Activated T-cell treated with anti-CD3 and anti-CD28 coated beads, Interleukin-2, amount 50 U/mL, for 4 hours (primary cell): ENCODE measurements around the gene KDM2A. TPM values are rescaled to one million over a fixed set of nuclear protein-coding genes. Genes with fewer than 3 reads are reported as not detected.
"Not testable (repeated sequence)": the region's sequence is repeated elsewhere in the genome, so short reads cannot be mapped to it uniquely, and the experiment has no call there.

Experiments
- ATAC-seq, 2 donors: fragments of 200-7000 bp; cut with Tn5 transposase; one replicate each; pipeline ENCODE4 v1.10.0; 2021
- DNase-seq: peaks from one replicate; pipeline ENCODE4 v3.0.0-alpha.2; 2020
- H3K27me3 Mint-ChIP-seq: one replicate; pipeline ENCODE4 v1.8.0; 2021; ENCODE audit warnings: low read depth, mixed read lengths
- H3K36me3 Mint-ChIP-seq: one replicate; pipeline ENCODE4 v1.8.0; 2022; ENCODE audit warnings: mixed read lengths; ENCODE audit not compliant: insufficient read depth
- H3K4me1 Mint-ChIP-seq: one replicate; pipeline ENCODE4 v1.8.0; 2021; ENCODE audit warnings: low read depth, mixed read lengths
- H3K4me3 Mint-ChIP-seq: one replicate; pipeline ENCODE4 v1.8.0; 2021; ENCODE audit warnings: mild to moderate bottlenecking, moderate library complexity, mixed read lengths
- H3K9me3 Mint-ChIP-seq: one replicate; pipeline ENCODE4 v1.8.0; 2021; ENCODE audit warnings: mixed read lengths
- total RNA-seq, 3 donors: library from RNA; stranded (reverse); gene quantifications; one replicate each; pipeline ENCODE4 v1.2.1, GENCODE V29; 2021

KDM2A gene
- total RNA-seq, 3 donors from 2014 or later = 94.2 to 114 (median 104) TPM

GRCh38 chr11:67126986-67127385 lies 7.9 kb downstream of the KDM2A start:
- Mint-ChIP-seq H3K4me1 (peaks cover 24% of the 10 kb centered on the region), H3K4me3 (no peak overlapping the region), H3K36me3 (peaks cover 12% of the 10 kb centered on the region), H3K9me3 (no peaks in the 10 kb centered on the region), H3K27me3 (no peaks in the 10 kb centered on the region)
- DNase-seq (no peak), ATAC-seq (no peak)

- H3K36me3 Mint-ChIP-seq = peaks cover 33% of the 10 kb centered on the region
- H3K4me3 Mint-ChIP-seq, DNase-seq, ATAC-seq, H3K27me3 Mint-ChIP-seq, H3K9me3 Mint-ChIP-seq: not testable (repeated sequence)
- H3K4me1 Mint-ChIP-seq = peaks cover 22% of the 10 kb centered on the region
Measured at GRCh38 chr11:67130861-67131260, 11.8 kb downstream of the KDM2A start.

- no peak overlapping the region for H3K4me3 Mint-ChIP-seq
- no peak for ATAC-seq
- no peaks in the 10 kb centered on the region for H3K9me3 Mint-ChIP-seq
- no peaks in the 10 kb centered on the region for H3K27me3 Mint-ChIP-seq
- H3K4me1 Mint-ChIP-seq = peaks cover 23% of the 10 kb centered on the region
- no peak for DNase-seq
- H3K36me3 Mint-ChIP-seq = peaks cover 37% of the 10 kb centered on the region
Measured at GRCh38 chr11:67136156-67136555, 17.1 kb downstream of the KDM2A start.

GRCh38 chr11:67138922-67139321 lies 19.9 kb downstream of the KDM2A start:
- Mint-ChIP-seq H3K4me3 (no peak overlapping the region), H3K9me3 (no peaks in the 10 kb centered on the region), H3K36me3 (peaks cover 29% of the 10 kb centered on the region), H3K27me3 (no peaks in the 10 kb centered on the region), H3K4me1 (peaks cover 17% of the 10 kb centered on the region)
- ATAC-seq = no peak
- DNase-seq = no peak

GRCh38 chr11:67146516-67147226 lies 27.6 kb downstream of the KDM2A start:
- no peak for DNase-seq
- peaks cover 16% of the 10 kb centered on the region for H3K36me3 Mint-ChIP-seq
- no peaks in the 10 kb centered on the region for H3K9me3 Mint-ChIP-seq
- H3K4me3 Mint-ChIP-seq = no peak overlapping the region
- peaks cover 5% of the 10 kb centered on the region for H3K4me1 Mint-ChIP-seq
- H3K27me3 Mint-ChIP-seq = no peaks in the 10 kb centered on the region
- ATAC-seq = no peak

- Mint-ChIP-seq H3K36me3 (peaks cover 6% of the 10 kb centered on the region), H3K27me3 (no peaks in the 10 kb centered on the region), H3K4me3 (no peak overlapping the region), H3K9me3 (no peaks in the 10 kb centered on the region), H3K4me1 (peaks cover 4% of the 10 kb centered on the region)
- ATAC-seq (no peak), DNase-seq (no peak)
Measured at GRCh38 chr11:67153971-67154370, 34.9 kb downstream of the KDM2A start.

GRCh38 chr11:67154726-67155125 lies 35.7 kb downstream of the KDM2A start:
- ATAC-seq (no peak), DNase-seq (no peak)
- Mint-ChIP-seq H3K36me3 (peaks cover 9% of the 10 kb centered on the region), H3K4me1 (peaks cover 12% of the 10 kb centered on the region), H3K9me3 (no peaks in the 10 kb centered on the region), H3K27me3 (no peaks in the 10 kb centered on the region), H3K4me3 (no peak overlapping the region)

GRCh38 chr11:67157691-67158090 lies 38.6 kb downstream of the KDM2A start:
- Mint-ChIP-seq H3K27me3 (no peaks in the 10 kb centered on the region), H3K9me3 (no peaks in the 10 kb centered on the region), H3K36me3 (peaks cover 8% of the 10 kb centered on the region), H3K4me3 (no peak overlapping the region), H3K4me1 (peaks cover 33% of the 10 kb centered on the region)
- ATAC-seq = no peak
- no peak for DNase-seq

GRCh38 chr11:67158221-67158620 lies 39.2 kb downstream of the KDM2A start:
- ATAC-seq (no peak), DNase-seq (no peak)
- peaks cover 11% of the 10 kb centered on the region for H3K36me3 Mint-ChIP-seq
- peaks cover 37% of the 10 kb centered on the region for H3K4me1 Mint-ChIP-seq
- H3K27me3 Mint-ChIP-seq = no peaks in the 10 kb centered on the region
- no peaks in the 10 kb centered on the region for H3K9me3 Mint-ChIP-seq
- H3K4me3 Mint-ChIP-seq = no peak overlapping the region

GRCh38 chr11:67160045-67160444 lies 41.0 kb downstream of the KDM2A start:
- no peaks in the 10 kb centered on the region for H3K27me3 Mint-ChIP-seq
- peaks cover 42% of the 10 kb centered on the region for H3K4me1 Mint-ChIP-seq
- no peak overlapping the region for H3K4me3 Mint-ChIP-seq
- ATAC-seq (no peak), DNase-seq (no peak)
- no peaks in the 10 kb centered on the region for H3K9me3 Mint-ChIP-seq
- H3K36me3 Mint-ChIP-seq = peaks cover 13% of the 10 kb centered on the region

- Mint-ChIP-seq H3K9me3 (no peaks in the 10 kb centered on the region), H3K4me1 (peaks cover 50% of the 10 kb centered on the region), H3K36me3 (peaks cover 13% of the 10 kb centered on the region), H3K27me3 (no peaks in the 10 kb centered on the region), H3K4me3 (no peak overlapping the region)
- no peak for DNase-seq
- peak; percentile 34 to 74 for ATAC-seq
Measured at GRCh38 chr11:67160872-67161783, 42.1 kb downstream of the KDM2A start.

GRCh38 chr11:67163006-67163405 lies 43.9 kb downstream of the KDM2A start:
- Mint-ChIP-seq H3K36me3 (peaks cover 12% of the 10 kb centered on the region), H3K9me3 (no peaks in the 10 kb centered on the region), H3K4me1 (peaks cover 57% of the 10 kb centered on the region), H3K4me3 (no peak overlapping the region), H3K27me3 (no peaks in the 10 kb centered on the region)
- ATAC-seq (no peak), DNase-seq (no peak)

- DNase-seq = no peak
- no peak for ATAC-seq
- Mint-ChIP-seq H3K4me3 (no peak overlapping the region), H3K27me3 (no peaks in the 10 kb centered on the region), H3K36me3 (peaks cover 6% of the 10 kb centered on the region), H3K9me3 (no peaks in the 10 kb centered on the region), H3K4me1 (peaks cover 39% of the 10 kb centered on the region)
Measured at GRCh38 chr11:67165623-67166022, 46.6 kb downstream of the KDM2A start.

- Mint-ChIP-seq H3K27me3 (no peaks in the 10 kb centered on the region), H3K9me3 (no peaks in the 10 kb centered on the region), H3K36me3 (peaks cover 7% of the 10 kb centered on the region), H3K4me1 (peaks cover 41% of the 10 kb centered on the region), H3K4me3 (no peak overlapping the region)
- ATAC-seq (no peak), DNase-seq (no peak)
Measured at GRCh38 chr11:67167091-67167490, 48.0 kb downstream of the KDM2A start.

- H3K4me3 Mint-ChIP-seq = no peak overlapping the region
- DNase-seq (no peak), ATAC-seq (no peak)
- H3K4me1 Mint-ChIP-seq = peaks cover 41% of the 10 kb centered on the region
- peaks cover 8% of the 10 kb centered on the region for H3K36me3 Mint-ChIP-seq
- no peaks in the 10 kb centered on the region for H3K9me3 Mint-ChIP-seq
- no peaks in the 10 kb centered on the region for H3K27me3 Mint-ChIP-seq
Measured at GRCh38 chr11:67167719-67168118, 48.7 kb downstream of the KDM2A start.
